Kidney capillary endothelial cell (primary cell): ENCODE measurements around the gene OSBP2.

Experiments used
- DNase-seq: peaks from one replicate; pipeline ENCODE4 v3.0.0-alpha.2; 2018; ENCODE audit warnings: low spot score

OSBP2 gene

GRCh38 chr22:30868663-30869385 is 174.2 kb downstream of the OSBP2 start:
- DNase-seq, result no peak

- DNase-seq, result no peak
These were observed 175.2 kb downstream of the OSBP2 start for GRCh38 chr22:30869667-30870395.

DNA sequence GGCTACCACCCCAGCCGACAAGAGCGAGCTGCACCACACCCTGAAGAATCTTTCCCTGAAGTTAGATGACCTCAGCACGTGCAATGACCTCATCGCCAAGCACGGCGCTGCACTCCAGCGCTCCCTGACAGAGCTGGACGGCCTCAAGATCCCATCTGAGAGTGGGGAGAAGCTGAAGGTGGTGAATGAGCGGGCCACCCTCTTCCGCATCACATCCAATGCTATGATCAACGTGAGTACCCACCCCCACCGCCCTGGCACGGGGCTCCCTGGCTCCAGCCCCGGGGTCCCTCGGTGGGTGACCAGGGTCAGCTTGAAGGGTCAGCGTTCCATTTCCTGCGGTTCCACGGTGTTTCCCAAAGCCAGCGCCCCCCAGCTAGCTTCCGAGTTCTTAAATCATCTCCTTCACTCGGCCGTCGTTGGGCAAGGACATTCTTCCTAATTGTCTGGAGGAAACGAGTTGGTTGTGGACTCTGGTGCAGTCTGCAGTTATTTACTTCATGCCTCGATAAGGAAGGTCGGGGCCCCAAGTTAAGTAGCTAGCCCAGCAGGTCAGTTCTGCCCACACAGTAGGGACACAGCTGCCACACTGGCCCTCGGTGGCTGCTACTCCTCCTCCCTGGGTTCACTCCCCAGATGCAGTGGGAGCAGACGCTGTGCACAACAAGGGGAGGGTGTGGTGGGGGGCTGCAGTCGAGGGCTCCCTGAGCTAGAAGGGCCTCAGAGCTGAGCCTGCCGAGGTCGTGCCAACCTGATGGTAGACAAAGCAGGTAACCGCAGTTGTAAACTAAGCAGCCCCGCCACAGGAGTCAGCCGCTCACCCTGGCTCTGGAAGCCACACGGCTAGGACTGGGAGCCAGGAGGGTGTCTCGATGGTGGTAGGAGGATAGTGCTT is 176.0 kb downstream of the OSBP2 start:
- DNase-seq, result no peak

DNA sequence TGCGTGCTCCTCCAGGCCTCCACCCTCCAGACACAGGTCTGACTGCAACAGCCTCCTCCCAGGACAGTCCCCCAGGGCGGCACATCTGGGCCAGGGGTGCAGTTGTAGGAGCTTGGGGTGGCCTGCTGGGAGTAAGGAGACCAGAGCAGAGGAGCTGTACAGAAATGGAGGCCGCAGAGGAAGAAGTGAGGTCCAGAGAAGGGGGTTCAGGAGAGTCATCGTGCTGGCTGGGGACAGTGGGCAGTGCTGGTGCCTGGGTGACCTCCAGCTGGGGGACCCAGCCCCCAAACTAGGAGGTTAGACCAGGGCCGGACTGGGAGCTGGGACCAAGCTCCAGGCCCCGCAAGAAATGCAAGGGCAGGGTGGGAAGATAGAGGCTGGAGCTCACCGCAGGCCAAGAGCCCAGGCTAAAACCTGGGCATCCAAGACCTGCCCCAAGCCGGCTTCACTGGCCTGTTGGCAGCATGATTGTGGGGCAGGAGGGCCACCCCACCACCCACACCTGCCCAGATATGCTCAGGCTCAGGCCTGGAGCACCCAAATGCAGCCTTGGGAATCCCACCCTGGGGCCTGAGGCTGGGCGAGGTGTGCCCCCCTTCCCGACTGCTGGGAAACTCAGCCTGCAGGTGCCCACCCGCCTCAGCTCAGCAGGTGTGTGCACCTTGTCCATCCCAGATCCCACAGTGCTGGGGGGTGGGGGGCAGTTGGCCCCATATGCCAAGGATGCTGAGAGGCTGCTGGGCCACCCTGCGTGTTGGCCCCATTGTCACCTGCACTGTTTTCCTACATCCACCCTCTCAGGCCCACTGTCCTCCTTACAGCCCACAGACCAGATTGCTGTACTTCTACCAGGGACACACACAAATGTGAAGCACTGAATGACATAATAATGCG is 177.0 kb downstream of the OSBP2 start:
- no peak for DNase-seq

GRCh38 chr22:30872285-30873041 is 177.8 kb downstream of the OSBP2 start:
- DNase-seq, result no peak

DNA sequence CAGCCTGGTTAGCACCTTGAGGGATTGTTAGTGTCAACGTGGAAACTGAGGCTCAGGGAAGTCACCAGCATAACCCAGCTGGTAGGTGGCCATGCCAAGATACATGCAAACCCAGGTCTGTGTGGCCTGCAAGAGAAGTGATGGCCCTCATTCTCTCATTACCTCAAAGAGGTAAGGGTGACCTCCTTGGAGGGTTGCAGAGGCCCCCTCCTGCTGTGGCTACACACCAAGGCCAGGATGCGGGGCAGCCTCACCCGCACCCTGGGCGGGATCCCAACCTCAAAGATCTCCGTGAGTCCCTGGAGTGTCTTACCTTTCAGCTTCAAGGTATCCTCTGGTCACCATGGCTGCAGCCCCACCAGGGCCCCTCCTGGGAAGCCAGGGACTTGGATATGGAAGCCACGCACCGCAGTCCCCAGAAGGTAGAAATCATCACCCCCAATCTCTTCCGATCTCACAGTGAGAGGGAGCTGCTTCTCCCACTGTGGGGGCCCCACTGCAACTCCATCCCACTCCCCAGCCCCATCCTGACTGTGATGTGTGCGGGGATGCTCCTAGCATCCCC is 178.5 kb downstream of the OSBP2 start:
- no peak for DNase-seq

DNA sequence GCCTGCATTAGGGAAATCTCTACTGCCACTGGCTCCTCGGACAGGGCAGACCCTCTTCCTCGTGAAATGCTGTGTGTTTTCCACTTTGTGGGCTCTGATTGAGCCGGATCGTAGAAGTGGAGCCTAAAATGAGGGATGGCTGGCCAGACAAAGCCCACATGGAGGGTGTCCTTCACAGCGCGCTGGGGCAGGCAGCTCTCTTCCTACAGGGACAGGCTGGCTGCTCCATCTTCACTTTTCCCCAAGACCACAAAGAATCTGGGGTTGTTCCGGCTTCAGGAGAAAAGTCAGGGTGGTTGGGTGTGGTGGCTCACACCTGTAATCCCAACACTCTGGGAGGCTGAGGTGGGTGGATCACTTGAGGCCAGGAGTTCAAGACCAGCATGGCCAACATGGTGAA is 179.0 kb downstream of the OSBP2 start:
- DNase-seq, result no peak

DNA sequence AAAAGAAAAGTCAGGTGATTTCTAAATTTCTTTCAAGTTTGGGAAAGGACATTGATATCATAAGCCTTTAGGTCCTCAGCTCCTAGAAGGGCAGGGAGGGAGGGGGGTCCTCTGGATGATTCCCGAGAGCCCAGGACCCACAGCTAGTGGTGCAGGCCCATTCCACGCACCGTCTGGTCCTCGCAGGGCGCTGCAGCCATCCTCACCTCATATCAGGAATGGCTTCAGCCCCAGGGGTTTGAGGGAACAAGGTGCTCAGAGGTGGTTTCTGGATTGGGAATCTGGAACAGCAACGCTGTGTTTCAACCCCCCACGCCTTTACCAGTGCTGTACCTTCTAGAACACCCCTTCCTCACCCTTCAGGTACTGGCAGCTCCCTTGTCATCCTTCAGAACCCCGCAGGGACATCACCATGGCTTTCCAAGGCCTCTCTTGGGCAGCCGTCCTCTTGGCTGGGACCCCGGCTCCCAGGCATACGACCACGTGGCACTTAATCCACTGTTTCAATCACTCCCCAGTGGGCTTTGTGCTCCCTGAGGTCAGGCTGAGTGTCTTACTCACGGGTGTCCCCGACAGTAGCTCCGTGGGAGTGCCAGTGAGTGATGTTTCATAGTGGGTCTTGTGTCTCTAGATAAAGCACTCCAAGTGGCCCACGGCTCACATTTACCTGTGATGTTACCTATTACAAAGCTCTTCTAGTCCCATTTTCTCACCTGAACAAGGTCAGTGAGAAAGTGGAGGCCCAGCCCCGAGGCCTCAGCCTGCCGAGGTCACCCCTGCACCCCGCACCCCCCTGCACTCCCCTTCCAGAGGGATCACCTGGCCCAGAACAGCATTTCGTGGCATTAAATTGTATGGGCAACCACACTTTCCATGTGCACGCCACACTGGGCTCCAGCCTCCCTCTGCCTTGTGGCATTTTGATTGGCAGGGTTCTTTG is 180.0 kb downstream of the OSBP2 start:
- no peak for DNase-seq

DNA sequence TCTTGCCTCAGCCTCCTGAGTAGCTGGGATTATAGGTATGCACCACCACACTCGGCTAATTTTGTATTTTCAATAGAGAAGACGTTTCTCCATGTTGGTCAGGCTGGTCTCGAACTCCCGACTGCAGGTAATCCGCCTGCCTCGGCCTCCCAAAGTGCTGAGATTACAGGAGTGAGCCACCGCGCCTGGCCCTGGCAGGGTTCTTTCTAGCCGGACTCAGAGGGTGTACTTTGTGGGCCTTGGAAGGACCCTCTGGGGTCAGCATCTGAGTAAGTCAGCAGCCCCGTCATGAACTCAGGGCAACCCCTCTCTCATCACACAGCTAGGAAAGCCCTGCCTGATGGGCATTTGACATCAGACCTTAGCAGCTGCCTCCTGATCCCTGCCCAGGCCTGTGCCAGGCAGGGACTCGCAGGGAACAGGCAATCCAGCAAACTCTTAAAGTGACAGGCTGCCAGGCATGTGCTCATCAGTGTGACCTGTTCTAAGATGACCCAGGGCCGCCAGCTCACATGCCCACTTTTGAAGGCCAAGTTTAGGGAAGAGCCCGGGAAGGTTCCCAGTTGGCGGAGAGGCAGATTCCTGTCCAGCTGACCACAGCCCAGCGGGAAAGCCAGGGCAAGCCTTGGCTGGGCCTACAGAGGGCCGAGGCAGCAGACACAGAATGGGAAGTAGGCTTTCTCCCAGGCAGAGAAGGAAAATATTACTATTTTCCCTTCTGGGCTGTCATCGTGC is 181.0 kb downstream of the OSBP2 start:
- DNase-seq, result no peak

- no peak for DNase-seq
These were observed 181.6 kb downstream of the OSBP2 start for GRCh38 chr22:30876221-30876751.

GRCh38 chr22:30876915-30877553 is 182.4 kb downstream of the OSBP2 start:
- DNase-seq, result no peak

DNA sequence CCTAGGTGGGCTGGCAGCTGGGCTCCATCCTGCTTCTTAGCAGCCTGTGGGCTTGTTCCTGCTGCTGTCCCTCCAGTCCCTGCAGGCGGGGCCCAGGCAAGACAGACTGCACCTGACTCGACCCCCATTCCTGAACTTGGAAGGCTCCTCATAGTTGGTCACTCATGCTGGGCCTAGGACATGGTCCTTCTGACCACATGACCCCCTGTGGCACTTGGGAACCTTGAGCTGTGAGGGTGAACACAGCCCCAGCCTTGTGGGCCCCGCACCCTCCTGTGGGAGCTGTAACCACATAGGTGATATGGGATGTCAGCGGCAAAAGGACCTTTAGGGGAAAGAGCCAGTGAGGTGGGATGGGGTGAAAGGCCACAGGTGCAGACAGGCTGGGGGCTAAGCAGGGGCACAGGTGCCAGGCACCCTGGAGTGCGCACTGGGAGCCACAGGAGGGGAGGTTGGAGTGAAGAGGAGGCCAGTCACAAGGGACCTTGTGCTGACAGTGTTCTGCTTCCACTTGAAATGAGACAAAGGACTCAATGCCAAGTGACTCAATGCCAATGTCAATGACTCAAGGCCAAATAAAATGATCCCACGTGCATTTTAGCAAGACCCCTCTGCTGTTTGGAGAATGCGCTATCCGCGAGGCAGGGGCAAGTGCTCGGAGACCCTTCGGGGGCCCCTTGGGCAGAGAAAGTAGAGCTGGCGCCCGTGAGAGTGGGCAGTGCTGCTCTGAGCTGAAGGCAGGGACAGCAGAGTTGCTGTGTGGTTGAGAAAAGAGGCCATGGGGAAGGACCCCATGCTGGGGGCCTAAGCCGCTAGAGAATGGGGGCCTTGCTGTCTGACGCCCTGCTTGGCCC is 183.2 kb downstream of the OSBP2 start:
- no peak for DNase-seq

DNA sequence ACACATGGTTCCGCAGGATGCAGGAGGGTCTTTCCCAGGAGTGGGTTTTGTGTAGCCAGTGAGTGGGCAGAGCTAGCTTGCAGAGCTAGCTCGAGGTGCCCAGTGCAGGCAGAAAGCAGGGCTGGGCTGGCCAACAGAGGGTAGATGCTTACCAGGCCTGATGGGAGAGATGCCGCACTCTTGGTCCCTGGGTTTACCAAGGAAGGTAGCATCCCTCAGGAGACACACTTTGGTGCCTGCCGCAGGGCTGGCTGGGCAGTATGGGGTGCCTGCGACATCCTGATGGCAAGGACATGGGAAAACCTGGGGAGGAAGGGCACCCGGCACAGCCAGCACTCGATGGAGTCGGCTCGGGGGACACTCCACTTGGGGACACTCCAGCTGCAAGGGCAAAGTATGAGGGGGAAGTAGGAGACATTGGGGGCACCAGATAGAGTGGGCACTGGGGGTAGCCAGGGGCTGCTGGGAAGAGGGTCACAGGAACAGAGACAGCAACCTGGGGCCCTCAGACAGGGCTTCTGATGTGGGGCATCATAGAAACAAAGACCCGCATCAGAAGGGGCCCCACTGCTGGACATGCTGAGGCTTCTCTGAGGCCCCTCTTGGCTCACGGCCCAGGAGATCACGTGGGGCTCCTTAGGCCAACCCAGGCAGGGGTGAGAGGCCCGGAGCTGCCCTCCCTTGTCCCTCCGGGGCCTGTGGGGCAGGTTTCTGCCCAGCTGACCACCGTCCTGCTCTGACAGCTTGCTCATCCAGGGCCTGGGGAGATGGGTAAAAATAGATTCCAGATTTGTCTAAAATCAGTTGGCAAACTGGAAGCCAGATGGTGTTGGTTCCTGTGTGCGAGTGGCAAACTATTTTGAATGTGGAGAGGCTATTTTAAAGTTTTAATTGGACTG is 184.1 kb downstream of the OSBP2 start:
- DNase-seq, result no peak

DNA sequence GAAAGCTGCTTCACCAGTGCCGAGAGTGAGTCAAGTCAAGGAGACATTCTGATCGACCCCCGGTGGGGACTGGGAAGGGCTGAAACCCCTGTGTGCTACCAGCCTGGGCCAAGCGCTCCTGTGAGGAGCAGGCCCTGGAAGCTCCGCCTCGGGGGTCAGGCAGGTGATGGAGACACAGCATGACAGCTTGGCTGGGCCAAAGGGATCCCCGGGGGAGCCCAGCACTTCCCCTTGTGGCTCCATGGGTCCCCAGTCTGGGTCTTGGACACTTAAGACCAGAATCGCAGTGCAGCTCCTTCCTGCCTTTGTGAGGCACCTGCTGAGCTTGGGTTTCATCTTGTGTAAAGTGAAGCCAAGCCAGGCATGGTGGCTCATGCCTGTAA is 184.7 kb downstream of the OSBP2 start:
- no peak for DNase-seq

DNA sequence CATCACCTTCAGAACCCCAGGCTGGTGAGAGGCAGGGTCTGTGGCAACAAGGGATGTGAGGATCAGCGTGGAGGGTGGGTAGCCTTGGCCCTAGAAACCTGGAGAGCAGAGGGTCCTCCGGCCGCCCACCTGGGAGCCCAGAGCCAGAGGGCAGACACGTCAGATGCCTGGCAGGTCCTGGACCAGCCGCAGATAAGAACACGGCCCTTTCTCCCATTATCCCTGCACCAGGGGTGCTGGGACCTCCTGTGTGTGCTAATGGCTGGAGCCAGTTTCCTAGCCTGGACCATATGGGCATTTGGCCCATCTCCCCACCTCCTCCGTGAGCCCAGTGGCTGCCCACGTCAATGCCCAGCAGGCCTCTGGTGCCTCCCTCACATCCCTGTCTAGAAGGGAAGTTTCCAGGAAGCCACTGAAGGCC is 185.5 kb downstream of the OSBP2 start:
- no peak for DNase-seq

DNA sequence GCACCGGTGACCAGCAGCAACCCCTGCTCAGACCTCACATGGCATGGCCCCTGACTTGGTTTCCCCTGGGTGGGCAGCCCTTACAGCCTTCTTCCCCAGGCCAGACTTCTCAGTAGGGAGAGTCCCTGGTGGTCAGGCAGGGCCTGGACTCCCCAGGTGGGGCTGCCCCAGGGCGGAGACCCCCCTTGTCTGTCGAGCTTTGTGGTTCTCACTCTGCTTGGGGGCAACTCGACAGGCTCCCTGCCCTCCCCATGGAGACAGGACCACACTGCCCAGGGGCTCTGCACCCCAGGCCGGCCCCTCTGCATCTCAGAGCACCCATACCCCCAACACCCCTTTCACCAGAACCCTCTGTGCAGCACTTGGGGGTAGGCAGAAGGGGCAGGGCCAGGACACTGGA is 186.2 kb downstream of the OSBP2 start:
- DNase-seq, result no peak
